A549 (cell line): Measurements from ENCODE around the gene TRMT1. TPM values are rescaled to one million over a fixed set of nuclear protein-coding genes. Genes with fewer than 3 reads are reported as not detected.

ENCODE experiments used
- ATAC-seq, 2 experiments: fragments of 200-7000 bp in 1 of 2; fragments of >200 bp in 1 of 2; cut with Nextera tagmentation in 1 of 2; cut with Tn5 transposase in 1 of 2; 3 replicates each; pipeline versions ENCODE4 v1.8.0 to v1.9.1; 2018 to 2020; ENCODE audit warnings: mild to moderate bottlenecking in 1 of 2, moderate library complexity in 1 of 2
- CTCF ChIA-PET: fragments of 300-600 bp; sonication (Branson Sonifier 250); formaldehyde crosslinking; extraction: SDS; loops from one replicate; lab custom pipeline; 2021; ENCODE audit warnings: antibody characterized with exemption, inconsistent platforms; lab: Yijun Ruan, JAX
- POLR2A ChIA-PET: fragments of 350-600 bp; formaldehyde crosslinking; extraction: SDS; loops from one replicate; lab custom pipeline; 2021; ENCODE audit warnings: antibody characterized with exemption, inconsistent platforms; lab: Yijun Ruan, JAX
- DNase-seq, 2 experiments: peaks; one replicate each; pipeline versions ENCODE4 v3.0.0 to v3.0.0-alpha.2; 2011 to 2016; ENCODE audit warnings: low read depth in 1 of 2, low spot score in 1 of 2
- FAIRE-seq: peaks from 2 replicates; lab custom pipeline; 2011; peaks lifted over from hg19 to GRCh38; lab: Jason Lieb, UNC
- H3K27ac ChIP-seq, 2 experiments: fragments of >200 bp; sonication (Bioruptor Twin); formaldehyde crosslinking; 3 replicates each; pipeline ENCODE4 v1.5.1; 2016 to 2017
- H3K4me1 ChIP-seq: fragments of >200 bp; sonication (Bioruptor Twin); formaldehyde crosslinking; 3 replicates; pipeline ENCODE4 v1.6.1; 2016
- H3K4me2 ChIP-seq: fragments of >200 bp; sonication (Bioruptor Twin); formaldehyde crosslinking; 3 replicates; pipeline ENCODE4 v1.6.1; 2016
- H3K4me3 ChIP-seq: fragments of >200 bp; sonication (Bioruptor Twin); formaldehyde crosslinking; 3 replicates; pipeline ENCODE4 v1.5.1; 2016
- H3K9me3 ChIP-seq: fragments of >200 bp; sonication (Bioruptor Twin); formaldehyde crosslinking; 3 replicates; pipeline ENCODE4 v1.6.1; 2016
- CBX8 ChIP-seq: fragments of 200-600 bp; sonication (generic); IDR thresholded peaks from 2 replicates; pipeline ENCODE4 v1.6.1; 2016
- CEBPB ChIP-seq, 2 experiments: fragments of >200 bp in 1 of 2; sonication (Bioruptor Twin) in 1 of 2; formaldehyde crosslinking in 1 of 2; IDR thresholded peaks; 2 replicates each; pipeline ENCODE4 v1.6.1; 2012 to 2016
- CHD2 ChIP-seq: fragments of 150-350 bp; IDR thresholded peaks from 2 replicates; pipeline ENCODE4 v1.6.1; 2014; ENCODE audit warnings: low read length; ENCODE audit not compliant: partially characterized antibody
- EHF ChIP-seq: fragments of 250-450 bp; sonication (Bioruptor Pico); IDR thresholded peaks from 2 replicates; pipeline ENCODE4 v1.5.0; 2020; ENCODE audit warnings: mild to moderate bottlenecking
- EHMT2 ChIP-seq: fragments of 200-600 bp; sonication (generic); IDR thresholded peaks from 2 replicates; pipeline ENCODE4 v1.6.1; 2016; ENCODE audit warnings: antibody characterized with exemption, low read depth, mild to moderate bottlenecking, moderate library complexity
- ELK1 ChIP-seq: fragments of 150-350 bp; IDR thresholded peaks from 2 replicates; pipeline ENCODE4 v1.6.1; 2014; ENCODE audit warnings: low read depth, mild to moderate bottlenecking, low read length
- EP300 ChIP-seq, 2 experiments: fragments of >200 bp; sonication (Bioruptor Twin); formaldehyde crosslinking; IDR thresholded peaks; 2 replicates in 1 of 2; 3 replicates in 1 of 2; pipeline ENCODE4 v1.6.1; 2016 to 2017
- ESRRA ChIP-seq: fragments of 150-350 bp; IDR thresholded peaks from 2 replicates; pipeline ENCODE4 v1.6.1; 2014; ENCODE audit warnings: mild to moderate bottlenecking, low read length, borderline replicate concordance
- FOSB ChIP-seq: fragments of 250-450 bp; sonication (Bioruptor Pico); IDR thresholded peaks from 2 replicates; pipeline ENCODE4 v1.5.0; 2020; ENCODE audit warnings: mild to moderate bottlenecking, moderate library complexity
- FOSL2 ChIP-seq, 2 experiments: fragments of 450-650 bp in 1 of 2; fragments of >200 bp in 1 of 2; sonication (Bioruptor Twin) in 1 of 2; formaldehyde crosslinking; IDR thresholded peaks; 2 replicates each; pipeline versions ENCODE4 v1.5.0 to v1.6.1; 2016 to 2020; ENCODE audit warnings: mild to moderate bottlenecking in 1 of 2, moderate library complexity in 1 of 2
- GATA3 ChIP-seq: IDR thresholded peaks from 2 replicates; pipeline ENCODE4 v1.6.1; 2012; ENCODE audit warnings: borderline replicate concordance
- HEYL ChIP-seq: fragments of 250-450 bp; sonication (Bioruptor Pico); IDR thresholded peaks from 2 replicates; pipeline ENCODE4 v1.8.0; 2021; ENCODE audit warnings: mild to moderate bottlenecking, moderate library complexity
- HMGXB4 ChIP-seq: fragments of 250-450 bp; sonication (Bioruptor Pico); IDR thresholded peaks from 2 replicates; pipeline ENCODE4 v1.5.0; 2021; ENCODE audit warnings: mild to moderate bottlenecking, moderate library complexity, borderline replicate concordance
- HOXA7 ChIP-seq: fragments of 250-450 bp; sonication (Bioruptor Pico); IDR thresholded peaks from 2 replicates; pipeline ENCODE4 v1.5.0; 2020; ENCODE audit warnings: mild to moderate bottlenecking, moderate library complexity
- HOXB5 ChIP-seq: fragments of 250-450 bp; sonication (Bioruptor Pico); IDR thresholded peaks from 2 replicates; pipeline ENCODE4 v1.5.0; 2020; ENCODE audit warnings: mild to moderate bottlenecking, moderate library complexity
- JUN ChIP-seq, 2 experiments: fragments of >200 bp; sonication (Bioruptor Twin); formaldehyde crosslinking; IDR thresholded peaks; 2 replicates in 1 of 2; 3 replicates in 1 of 2; pipeline ENCODE4 v1.6.1; 2016 to 2017
- JUNB ChIP-seq: fragments of >200 bp; sonication (Bioruptor Twin); formaldehyde crosslinking; IDR thresholded peaks from 2 replicates; pipeline ENCODE4 v1.6.1; 2016
- KDM1A ChIP-seq: fragments of 200-600 bp; sonication (generic); IDR thresholded peaks from 2 replicates; pipeline ENCODE4 v1.6.1; 2016; ENCODE audit warnings: low read depth, mild to moderate bottlenecking
- MAFK ChIP-seq: fragments of 450-650 bp; IDR thresholded peaks from 2 replicates; pipeline ENCODE4 v1.6.1; 2014; ENCODE audit not compliant: partially characterized antibody
- MAX ChIP-seq: IDR thresholded peaks from 2 replicates; pipeline ENCODE4 v1.6.1; 2012
- MAZ ChIP-seq: fragments of 150-350 bp; IDR thresholded peaks from 2 replicates; pipeline ENCODE4 v1.6.1; 2014; ENCODE audit warnings: antibody characterized with exemption, low read depth, low read length, borderline replicate concordance
- NFE2L2 ChIP-seq: fragments of 150-350 bp; conservative IDR thresholded peaks from 2 replicates; pipeline ENCODE4 v1.6.1; 2014; ENCODE audit warnings: low read length
- NR3C1 ChIP-seq: fragments of >200 bp; sonication (Bioruptor Twin); formaldehyde crosslinking; IDR thresholded peaks from 3 replicates; pipeline ENCODE4 v1.6.1; 2017
- PBX3 ChIP-seq: IDR thresholded peaks from 2 replicates; pipeline ENCODE4 v1.6.1; 2012
- POLR2AphosphoS2 ChIP-seq: conservative IDR thresholded peaks from 2 replicates; pipeline ENCODE4 v1.6.1; 2012; ENCODE audit warnings: low read length, improper control_type of control experiment, inconsistent platforms
- REST ChIP-seq: fragments of 200-600 bp; sonication (generic); IDR thresholded peaks from 2 replicates; pipeline ENCODE4 v1.6.1; 2016; ENCODE audit warnings: antibody characterized with exemption, mild to moderate bottlenecking, moderate library complexity
- RFX5 ChIP-seq: fragments of 450-650 bp; IDR thresholded peaks from 2 replicates; pipeline ENCODE4 v1.7.1; 2014; ENCODE audit warnings: antibody characterized with exemption, mild to moderate bottlenecking, moderate library complexity
- SMC3 ChIP-seq: fragments of >200 bp; sonication (Bioruptor Twin); formaldehyde crosslinking; IDR thresholded peaks from 3 replicates; pipeline ENCODE4 v1.6.1; 2018; ENCODE audit warnings: inconsistent platforms
- ZNF302 ChIP-seq: fragments of 250-450 bp; sonication (Bioruptor Pico); IDR thresholded peaks from 2 replicates; pipeline ENCODE4 v1.9.0; 2021; ENCODE audit warnings: inconsistent platforms, mild to moderate bottlenecking, moderate library complexity
- WGBS: methylation state at CpG from one replicate; pipeline ENCODE4 v1.1.6; 2017; ENCODE audit errors: missing lambda C conversion rate; 5-methylcytosine and 5-hydroxymethylcytosine counted together
- polyA plus RNA-seq, 4 experiments: library from polyadenylated mRNA; depleted of rRNA in 3 of 4; stranded (reverse); fragments of >200 nt; fragmentation: RNase III in 1 of 4; extraction: RNeasy Plus Mini Kit Qiagen cat#74134 plus additional on column Dnase treatment in 1 of 4; gene quantifications; 2 replicates in 3 of 4; 3 replicates in 1 of 4; pipeline ENCODE4 v1.2.3, GENCODE V29; 2011 to 2017
- TF ChIP-seq, protein P1 (sequence below): fragments of >200 bp; sonication (Bioruptor Twin); formaldehyde crosslinking; IDR thresholded peaks from 2 replicates; pipeline ENCODE4 v1.6.1; 2016
- TF ChIP-seq, protein P2 (sequence below): fragments of 450-650 bp; IDR thresholded peaks from 2 replicates; pipeline ENCODE4 v1.6.1; 2014; ENCODE audit warnings: antibody characterized with exemption

TRMT1 gene
- polyA plus RNA-seq, 2 of the 4 experiments (the other 2 are of a cell fraction): 18.2 to 29.8 TPM

GRCh38 chr19:13155472-13156359 lies 39.2 kb upstream of the TRMT1 start:
- Histone ChIP-seq H3K27ac (peak overlapping the region; percentile 94 to 99), H3K4me2 (peak overlapping the region; percentile 82), H3K4me1 (peaks cover 16% of the 10 kb centered on the region), H3K4me3 (peak overlapping the region; percentile 98), H3K9me3 (no peaks in the 10 kb centered on the region)
- WGBS: 5% methylated on average over 7 of the region's 55 CpGs
- ChIA-PET POLR2A (interaction anchor here (0.6 to 3.0 kb wide), 8 partner anchors 8 to 434 kb away, joined by 3 to 48 read pairs (median 4); no protein-coding TSS in a partner anchor), CTCF (interaction anchor here (0.6 to 3.3 kb wide), 11 partner anchors 8 to 190 kb away, joined by 3 to 13 read pairs (median 4); no protein-coding TSS in a partner anchor)
- DNase-seq (peak in 1 of 2 experiments; percentile 81), ATAC-seq (peak; percentile 16 to 24), FAIRE-seq (no peak)
- TF ChIP-seq HOXA7 (peak; percentile 99), ELK1 (no peak), KDM1A (0 out of 2 replicates have a peak, but pooled peaks have one; percentile 8), NR3C1 (no peak), POLR2AphosphoS2 (peak; percentile 26), RFX5 (no peak), JUN (IDR thresholded peaks at IDR 0.05) (peak; percentile 42 to 86; a peak in 3 of 5 replicates), ZNF302 (CRISPR knock-in tag) (no peak), EHF (CRISPR knock-in tag) (peak; percentile 88), MAFK (no peak), GATA3 (no peak), HOXB5 (0 out of 2 replicates have a peak, but pooled peaks have one; percentile 68), HEYL (CRISPR knock-in tag) (no peak; the same call in 1 of the 2 replicates), FOSL2 (IDR thresholded peaks at IDR 0.05) (no peak), FOSL2 (CRISPR knock-in tag; IDR thresholded peaks at IDR 0.05) (peak; percentile 26), JUNB (no peak), EHMT2 (no peak), CEBPB (IDR thresholded peaks at IDR 0.05) (no peak), SMC3 (no peak), CBX8 (no peak), HMGXB4 (no peak), EP300 (IDR thresholded peaks at IDR 0.05) (peak in 1 of 2 experiments; percentile 19; a peak in 1 of 5 replicates), PBX3 (no peak; the same call in none of the 2 replicates), REST (peak; percentile 49; the same call in 1 of the 2 replicates), ESRRA (no peak), CHD2 (peak; percentile 65), MAX (peak; percentile 57), NFE2L2 (no peak), MAZ (no peak; the same call in 1 of the 2 replicates), FOSB (CRISPR knock-in tag) (peak; percentile 98; the same call in 1 of the 2 replicates)
- TF ChIP-seq, protein P1, sequence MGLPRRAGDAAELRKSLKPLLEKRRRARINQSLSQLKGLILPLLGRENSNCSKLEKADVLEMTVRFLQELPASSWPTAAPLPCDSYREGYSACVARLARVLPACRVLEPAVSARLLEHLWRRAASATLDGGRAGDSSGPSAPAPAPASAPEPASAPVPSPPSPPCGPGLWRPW: no peak
- TF ChIP-seq, protein P2, sequence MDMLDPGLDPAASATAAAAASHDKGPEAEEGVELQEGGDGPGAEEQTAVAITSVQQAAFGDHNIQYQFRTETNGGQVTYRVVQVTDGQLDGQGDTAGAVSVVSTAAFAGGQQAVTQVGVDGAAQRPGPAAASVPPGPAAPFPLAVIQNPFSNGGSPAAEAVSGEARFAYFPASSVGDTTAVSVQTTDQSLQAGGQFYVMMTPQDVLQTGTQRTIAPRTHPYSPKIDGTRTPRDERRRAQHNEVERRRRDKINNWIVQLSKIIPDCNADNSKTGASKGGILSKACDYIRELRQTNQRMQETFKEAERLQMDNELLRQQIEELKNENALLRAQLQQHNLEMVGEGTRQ: peak; percentile 39; the same call in 1 of the 2 replicates
